HG02970 (cell line): Measurements from ENCODE around the gene EHD1.

Experiments
- ATAC-seq: cut with Tn5 transposase; IDR thresholded peaks from one replicate; pipeline ENCODE4 v1.9.1; 2021; ENCODE audit warnings: mild to moderate bottlenecking, moderate library complexity, moderate number of reproducible peaks; ENCODE audit not compliant: unreplicated experiment, low FRiP score

The EHD1 gene

GRCh38 chr11:64910451-64911093 is 32.2 kb upstream of the EHD1 start:
- no peak for ATAC-seq

GRCh38 chr11:64909653-64910343 is 31.4 kb upstream of the EHD1 start:
- ATAC-seq = no peak

- no peak for ATAC-seq
Observed at GRCh38 chr11:64908766-64909165, 30.3 kb upstream of the EHD1 start.

GRCh38 chr11:64906314-64906635 is 27.9 kb upstream of the EHD1 start:
- ATAC-seq = no peak

- ATAC-seq = no peak
Observed at GRCh38 chr11:64905516-64906313, 27.3 kb upstream of the EHD1 start.

- ATAC-seq = no peak
Observed at GRCh38 chr11:64903291-64903833, 24.9 kb upstream of the EHD1 start.

GRCh38 chr11:64902102-64902900 is 23.9 kb upstream of the EHD1 start:
- no peak for ATAC-seq

- ATAC-seq = no peak
Observed at GRCh38 chr11:64900774-64901173, 22.4 kb upstream of the EHD1 start.

GRCh38 chr11:64900263-64900678 is 21.9 kb upstream of the EHD1 start:
- no peak for ATAC-seq

GRCh38 chr11:64898541-64898940 is 20.1 kb upstream of the EHD1 start:
- no peak for ATAC-seq

GRCh38 chr11:64898076-64898445 is 19.6 kb upstream of the EHD1 start:
- ATAC-seq = no peak

GRCh38 chr11:64897381-64898075 is 19.1 kb upstream of the EHD1 start:
- no peak for ATAC-seq

GRCh38 chr11:64896448-64897022 is 18.1 kb upstream of the EHD1 start:
- ATAC-seq = no peak

GRCh38 chr11:64894812-64895452 is 16.5 kb upstream of the EHD1 start:
- ATAC-seq = no peak

- no peak for ATAC-seq
Observed at GRCh38 chr11:64894070-64894811, 15.8 kb upstream of the EHD1 start.

GRCh38 chr11:64893194-64894069 is 15.0 kb upstream of the EHD1 start:
- ATAC-seq = no peak

GRCh38 chr11:64892838-64893193 is 14.4 kb upstream of the EHD1 start:
- ATAC-seq = no peak

- ATAC-seq = no peak
Observed at GRCh38 chr11:64892411-64892831, 14.0 kb upstream of the EHD1 start.
